Measurements from ENCODE around the gene INS. TPM values are rescaled to one million over a fixed set of nuclear protein-coding genes. Genes with fewer than 3 reads are reported as not detected.

Gene INS
- total and polyA plus RNA-seq, 2 of the 13 experiments (the other 11 are each of a cell fraction or from before 2014, with no cell fraction given), result not detected

DNA sequence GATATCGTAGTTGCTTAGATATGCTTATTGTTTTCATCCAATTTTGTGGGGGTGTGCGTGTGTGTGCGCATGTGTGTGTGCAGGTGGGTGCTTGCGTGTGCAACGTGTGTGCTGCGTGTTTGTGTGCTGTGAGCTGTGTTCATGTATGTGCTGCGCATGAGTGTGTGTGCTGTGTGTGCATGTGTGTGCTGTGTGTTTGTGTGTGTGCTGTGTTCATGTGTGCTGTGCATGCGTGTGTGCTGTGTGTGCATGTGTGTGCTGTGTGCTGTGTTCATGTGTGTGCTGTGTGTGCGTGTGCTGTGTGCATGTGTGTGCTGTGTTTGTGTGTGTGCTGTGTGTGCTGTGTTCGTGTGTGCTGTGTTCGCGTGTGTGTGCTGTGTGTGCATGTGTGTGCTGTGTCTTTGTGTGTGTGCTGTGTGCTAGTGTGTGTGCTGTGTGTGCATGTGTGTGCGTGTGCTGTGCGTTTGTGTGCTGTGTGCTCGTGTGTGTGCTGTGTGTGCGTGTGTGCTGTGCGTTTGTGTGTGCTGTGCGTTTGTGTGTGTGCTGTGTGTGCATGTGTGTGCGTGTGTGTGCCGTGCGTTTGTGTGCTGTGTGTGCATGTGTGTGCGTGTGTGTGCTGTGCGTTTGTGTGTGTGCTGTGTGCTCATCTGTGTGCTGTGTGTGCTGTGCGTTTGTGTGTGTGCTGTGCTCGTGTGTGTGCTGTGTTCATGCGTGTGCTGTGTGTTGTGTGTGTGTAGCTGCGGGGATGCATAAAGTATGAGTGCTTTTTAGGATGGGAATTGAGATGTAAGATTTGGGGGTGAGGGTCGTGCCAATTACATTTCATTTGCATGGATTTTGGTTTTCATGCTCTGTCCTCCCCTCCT is 29.4 kb downstream of the INS start (continued):
- TF ChIP-seq ZBTB40 (IDR thresholded peaks at IDR 0.05), result no peak
- 0 out of 2 replicates have a peak, but pooled peaks have one; percentile 41 for TF ChIP-seq ZBTB40 (CRISPR knock-in tag; IDR thresholded peaks at IDR 0.05)
- TF ChIP-seq ZNF83 (CRISPR knock-in tag; IDR thresholded peaks at IDR 0.05; ENCODE audit: borderline replicate concordance), result peak; percentile 25; the same call in 1 of the 2 replicates
- TF ChIP-seq TAF15 (IDR thresholded peaks at IDR 0.05; ENCODE audit: low read depth, low read length, poor library complexity, severe bottlenecking), result no peak
- no peak for TF ChIP-seq ZNF556 (CRISPR knock-in tag; IDR thresholded peaks at IDR 0.05; ENCODE audit: borderline replicate concordance)
- 0 out of 2 replicates have a peak, but pooled peaks have one; percentile 31 for TF ChIP-seq ZNF569 (CRISPR knock-in tag; IDR thresholded peaks at IDR 0.05; ENCODE audit: borderline replicate concordance)
- no peak for TF ChIP-seq ZNF773 (CRISPR knock-in tag; IDR thresholded peaks at IDR 0.05; ENCODE audit: borderline replicate concordance)
- TF ChIP-seq ZNF816 (CRISPR knock-in tag; IDR thresholded peaks at IDR 0.05; ENCODE audit: borderline replicate concordance), result peak; percentile 65; the same call in 1 of the 2 replicates
- no peak for TF ChIP-seq MTF2 (CRISPR knock-in tag; IDR thresholded peaks at IDR 0.05; ENCODE audit: borderline replicate concordance)
- no peak for TF ChIP-seq NCOA5 (CRISPR knock-in tag; IDR thresholded peaks at IDR 0.05)
- TF ChIP-seq, protein P1, sequence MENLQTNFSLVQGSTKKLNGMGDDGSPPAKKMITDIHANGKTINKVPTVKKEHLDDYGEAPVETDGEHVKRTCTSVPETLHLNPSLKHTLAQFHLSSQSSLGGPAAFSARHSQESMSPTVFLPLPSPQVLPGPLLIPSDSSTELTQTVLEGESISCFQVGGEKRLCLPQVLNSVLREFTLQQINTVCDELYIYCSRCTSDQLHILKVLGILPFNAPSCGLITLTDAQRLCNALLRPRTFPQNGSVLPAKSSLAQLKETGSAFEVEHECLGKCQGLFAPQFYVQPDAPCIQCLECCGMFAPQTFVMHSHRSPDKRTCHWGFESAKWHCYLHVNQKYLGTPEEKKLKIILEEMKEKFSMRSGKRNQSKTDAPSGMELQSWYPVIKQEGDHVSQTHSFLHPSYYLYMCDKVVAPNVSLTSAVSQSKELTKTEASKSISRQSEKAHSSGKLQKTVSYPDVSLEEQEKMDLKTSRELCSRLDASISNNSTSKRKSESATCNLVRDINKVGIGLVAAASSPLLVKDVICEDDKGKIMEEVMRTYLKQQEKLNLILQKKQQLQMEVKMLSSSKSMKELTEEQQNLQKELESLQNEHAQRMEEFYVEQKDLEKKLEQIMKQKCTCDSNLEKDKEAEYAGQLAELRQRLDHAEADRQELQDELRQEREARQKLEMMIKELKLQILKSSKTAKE (CRISPR knock-in tag; IDR thresholded peaks at IDR 0.05; ENCODE audit: borderline replicate concordance), result peak; percentile 64
- TF ChIP-seq ZNF674 (CRISPR knock-in tag; IDR thresholded peaks at IDR 0.05; ENCODE audit: low read depth), result no peak
- no peak for TF ChIP-seq TBX3 (IDR thresholded peaks at IDR 0.05; ENCODE audit: borderline replicate concordance)
- TF ChIP-seq ZNF639 (CRISPR knock-in tag; conservative IDR thresholded peaks at IDR 0.05), result no peak
- no peak for TF ChIP-seq ZSCAN9 (CRISPR knock-in tag; IDR thresholded peaks at IDR 0.05; ENCODE audit: borderline replicate concordance)

All from HepG2 (cell line).